SJSA1 (cell line): Measurements from ENCODE around the gene CAPN10. TPM values are rescaled to one million over a fixed set of nuclear protein-coding genes. Genes with fewer than 3 reads are reported as not detected.

Source experiments
- DNase-seq, 2 experiments: peaks; one replicate each; pipeline ENCODE4 v3.0.0-alpha.2; 2015 to 2020; ENCODE audit warnings: low spot score in 2 of 2, low read depth in 1 of 2
- H3K27ac ChIP-seq: fragments of 250-450 bp; sonication (Bioruptor Pico); 2 replicates; pipeline ENCODE4 v1.5.1; 2020; ENCODE audit warnings: mild to moderate bottlenecking, moderate library complexity
- H3K27me3 ChIP-seq: fragments of 250-450 bp; sonication (Bioruptor Pico); replicated peaks from 2 replicates; pipeline ENCODE4 v1.5.1; 2020; ENCODE audit warnings: mild to moderate bottlenecking, moderate library complexity
- H3K36me3 ChIP-seq: fragments of 250-450 bp; sonication (Bioruptor Pico); 2 replicates; pipeline ENCODE4 v1.5.1; 2020; ENCODE audit warnings: mild to moderate bottlenecking
- H3K4me1 ChIP-seq: fragments of 250-450 bp; sonication (Bioruptor Pico); replicated peaks from 2 replicates; pipeline ENCODE4 v1.6.1; 2021; ENCODE audit warnings: mild to moderate bottlenecking
- H3K4me3 ChIP-seq: fragments of 250-450 bp; sonication (Bioruptor Pico); 2 replicates; pipeline ENCODE4 v1.5.1; 2020; ENCODE audit warnings: mild to moderate bottlenecking
- H3K9me3 ChIP-seq: fragments of 250-450 bp; sonication (Bioruptor Pico); replicated peaks from 2 replicates; pipeline ENCODE4 v1.5.1; 2020; ENCODE audit warnings: mild to moderate bottlenecking
- total RNA-seq: library from RNA; depleted of rRNA; stranded (reverse); fragments of >200 nt; shearing (Covaris generic); gene quantifications from 2 replicates; pipeline ENCODE4 v1.2.3, GENCODE V29; 2014

CAPN10 gene
- total RNA-seq, 1 experiment from 2014 or later = 17.7 TPM

DNA sequence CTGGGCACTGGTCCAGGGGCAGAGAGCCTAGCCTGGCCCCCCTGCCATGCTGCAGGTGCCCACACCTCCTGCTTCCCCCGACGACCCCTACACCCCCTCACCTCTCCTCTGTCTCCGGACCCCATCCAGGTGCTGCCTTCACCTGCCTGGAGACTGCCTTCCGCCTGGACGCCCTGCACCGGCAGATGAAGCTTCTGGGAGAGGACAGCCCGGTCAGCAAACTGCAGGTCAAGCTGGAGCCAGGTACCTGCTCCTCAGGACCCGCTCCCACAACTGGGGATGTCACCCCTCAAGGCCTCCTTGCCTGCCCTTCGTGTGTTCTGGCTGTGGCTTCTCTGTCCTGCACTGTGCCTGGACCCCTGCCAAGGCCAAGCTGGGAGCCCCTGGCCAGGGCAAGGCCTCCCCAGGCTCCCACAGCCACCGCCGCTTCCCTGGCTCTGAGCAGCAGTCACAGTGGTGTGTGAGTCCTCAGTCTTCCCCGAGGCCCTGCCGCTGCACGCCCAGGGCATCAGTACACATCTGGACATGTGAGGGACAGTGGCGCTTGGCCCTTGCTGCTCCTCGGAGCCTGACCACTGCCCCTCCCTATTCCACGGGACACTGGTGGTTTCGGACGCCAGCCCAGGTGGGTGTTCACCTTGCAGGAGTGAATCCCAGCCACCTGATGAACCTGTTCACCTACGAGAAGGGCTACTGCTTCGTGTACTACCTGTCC, 12.0 kb upstream of the CAPN10 start:
- Histone ChIP-seq H3K27ac (no peak overlapping the region), H3K4me3 (no peak overlapping the region), H3K27me3 (no peaks in the 10 kb centered on the region), H3K36me3 (peaks cover 53% of the 10 kb centered on the region), H3K9me3 (no peaks in the 10 kb centered on the region), H3K4me1 (peaks cover 7% of the 10 kb centered on the region)
- no peak for DNase-seq

DNA sequence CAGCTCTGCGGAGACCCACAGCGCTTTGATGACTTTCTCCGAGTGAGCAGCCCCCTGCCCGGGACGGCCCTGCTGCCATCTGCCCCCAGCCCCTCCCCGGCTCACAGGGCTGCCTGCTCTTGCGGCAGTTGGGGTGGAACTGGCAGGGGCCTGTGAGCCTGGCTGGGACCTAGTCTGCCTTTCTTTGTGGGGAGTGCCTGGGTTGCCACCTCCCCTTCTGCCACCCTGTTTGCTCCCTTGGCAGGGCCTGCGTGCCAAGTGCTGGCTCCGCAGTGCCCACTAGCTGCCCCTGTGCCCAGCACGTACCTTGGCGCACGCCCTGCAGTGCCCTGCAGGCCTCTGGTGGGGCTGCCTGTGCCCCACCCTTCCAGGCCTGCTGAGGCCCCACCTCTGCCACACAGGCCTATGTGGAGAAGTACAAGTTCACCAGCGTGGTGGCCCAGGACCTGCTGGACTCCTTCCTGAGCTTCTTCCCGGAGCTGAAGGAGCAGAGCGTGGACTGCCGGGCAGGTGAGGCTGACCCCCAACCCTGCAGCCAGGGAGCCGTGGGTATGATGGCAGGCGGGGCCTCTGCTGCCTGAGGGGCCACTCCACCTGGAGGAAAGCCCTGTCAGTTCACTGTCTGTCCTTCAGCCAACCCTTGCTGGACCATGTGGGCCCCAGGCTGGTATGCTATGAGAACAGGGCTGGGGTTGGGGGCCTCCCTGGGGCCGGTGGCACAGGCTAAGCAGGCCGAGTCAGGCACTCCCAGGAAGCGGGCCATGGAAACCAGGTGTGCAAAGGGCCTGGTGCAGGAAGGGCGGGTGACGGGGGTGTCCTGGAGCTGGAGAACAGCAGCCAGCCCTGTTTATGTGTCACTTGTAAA, 11.2 kb upstream of the CAPN10 start:
- no peaks in the 10 kb centered on the region for H3K9me3 ChIP-seq
- H3K4me1 ChIP-seq = peaks cover 7% of the 10 kb centered on the region
- no peak overlapping the region for H3K4me3 ChIP-seq
- no peak overlapping the region for H3K27ac ChIP-seq
- DNase-seq = no peak
- no peaks in the 10 kb centered on the region for H3K27me3 ChIP-seq
- H3K36me3 ChIP-seq = peaks cover 52% of the 10 kb centered on the region

DNA sequence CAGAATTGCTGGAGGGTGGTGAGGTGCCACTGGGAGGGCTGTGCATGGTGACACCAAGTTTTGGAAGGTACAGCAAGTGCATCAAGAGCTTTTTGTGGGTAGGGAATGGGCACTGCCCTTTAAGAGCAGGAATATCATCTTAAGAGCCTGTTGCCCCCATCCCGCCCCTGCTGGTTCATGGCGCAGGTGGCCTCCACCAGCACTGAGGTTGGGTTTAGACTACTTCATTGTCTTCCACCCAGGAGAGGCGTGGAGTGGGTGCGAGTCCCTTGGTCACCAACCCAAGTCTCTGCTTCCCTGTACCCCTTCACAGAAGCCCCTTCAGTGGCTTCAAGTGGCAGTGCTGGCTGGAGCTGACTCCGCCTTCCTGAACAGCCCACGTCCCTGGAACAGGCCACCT, 10.5 kb upstream of the CAPN10 start:
- peaks cover 9% of the 10 kb centered on the region for H3K4me1 ChIP-seq
- H3K9me3 ChIP-seq = no peaks in the 10 kb centered on the region
- H3K4me3 ChIP-seq = no peak overlapping the region
- H3K27ac ChIP-seq = no peak overlapping the region
- no peak for DNase-seq
- H3K27me3 ChIP-seq = no peaks in the 10 kb centered on the region
- H3K36me3 ChIP-seq = peaks cover 55% of the 10 kb centered on the region

DNA sequence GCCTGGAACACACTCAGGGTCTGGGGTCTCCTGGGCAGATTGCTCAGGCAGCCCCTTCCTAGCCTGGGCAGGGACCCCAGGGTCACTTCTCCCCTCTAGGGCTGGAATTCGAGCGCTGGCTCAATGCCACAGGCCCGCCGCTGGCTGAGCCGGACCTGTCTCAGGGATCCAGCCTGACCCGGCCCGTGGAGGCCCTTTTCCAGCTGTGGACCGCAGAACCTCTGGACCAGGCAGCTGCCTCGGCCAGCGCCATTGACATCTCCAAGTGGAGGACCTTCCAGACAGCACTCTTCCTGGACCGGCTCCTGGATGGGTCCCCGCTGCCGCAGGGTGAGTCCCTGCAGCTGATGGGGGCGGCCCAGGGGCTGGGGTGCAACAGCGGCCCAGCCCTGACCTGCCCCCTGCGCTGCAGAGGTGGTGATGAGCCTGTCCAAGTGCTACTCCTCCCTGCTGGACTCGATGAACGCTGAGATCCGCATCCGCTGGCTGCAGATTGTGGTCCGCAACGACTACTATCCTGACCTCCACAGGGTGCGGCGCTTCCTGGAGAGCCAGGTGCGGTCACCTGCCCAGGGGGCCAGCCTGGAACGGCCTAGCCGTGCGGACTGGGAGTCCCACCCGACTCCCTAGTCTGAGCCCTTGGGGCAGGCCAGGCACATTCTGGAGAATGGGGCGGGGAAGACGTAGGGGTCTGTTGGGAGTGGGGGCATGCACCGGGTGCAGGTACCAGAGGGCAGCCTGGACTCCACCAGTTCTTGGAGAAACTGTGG, 9.9 kb upstream of the CAPN10 start:
- no peak for DNase-seq
- H3K27me3 ChIP-seq = no peaks in the 10 kb centered on the region
- peaks cover 59% of the 10 kb centered on the region for H3K36me3 ChIP-seq
- no peak overlapping the region for H3K4me3 ChIP-seq
- peaks cover 9% of the 10 kb centered on the region for H3K4me1 ChIP-seq
- no peak overlapping the region for H3K27ac ChIP-seq
- no peaks in the 10 kb centered on the region for H3K9me3 ChIP-seq

DNA sequence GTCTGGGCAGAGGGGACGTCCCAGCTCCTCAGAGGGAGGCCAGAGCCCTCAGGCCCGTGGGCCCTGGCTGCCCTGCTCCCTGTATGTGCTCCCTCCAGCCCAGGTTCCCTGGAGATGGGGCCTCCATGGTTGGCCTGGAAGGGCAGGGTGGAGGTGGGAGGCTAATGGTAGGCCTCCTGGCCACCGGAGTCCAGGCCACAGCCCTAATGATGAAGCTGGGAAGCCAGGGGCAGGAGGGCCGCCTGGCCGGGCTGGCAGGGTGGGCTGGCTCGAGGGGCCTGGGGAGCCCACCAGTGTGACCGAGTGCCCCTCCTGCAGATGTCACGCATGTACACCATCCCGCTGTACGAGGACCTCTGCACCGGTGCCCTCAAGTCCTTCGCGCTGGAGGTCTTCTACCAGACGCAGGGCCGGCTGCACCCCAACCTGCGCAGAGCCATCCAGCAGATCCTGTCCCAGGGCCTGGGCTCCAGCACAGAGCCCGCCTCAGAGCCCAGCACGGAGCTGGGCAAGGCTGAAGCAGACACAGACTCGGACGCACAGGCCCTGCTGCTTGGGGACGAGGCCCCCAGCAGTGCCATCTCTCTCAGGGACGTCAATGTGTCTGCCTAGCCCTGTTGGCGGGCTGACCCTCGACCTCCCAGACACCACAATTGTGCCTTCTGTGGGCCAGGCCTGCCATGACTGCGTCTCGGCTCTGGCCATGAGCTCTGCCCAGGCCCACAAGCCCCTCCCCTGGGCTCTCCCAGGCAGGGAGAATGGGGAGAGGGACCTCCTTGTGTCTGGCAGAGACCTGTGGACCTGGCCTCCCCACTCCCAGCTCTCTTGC, 9.0 kb upstream of the CAPN10 start:
- Histone ChIP-seq H3K4me3 (no peak overlapping the region), H3K4me1 (peaks cover 9% of the 10 kb centered on the region), H3K9me3 (no peaks in the 10 kb centered on the region), H3K36me3 (peaks cover 59% of the 10 kb centered on the region), H3K27ac (no peak overlapping the region), H3K27me3 (no peaks in the 10 kb centered on the region)
- DNase-seq = no peak

DNA sequence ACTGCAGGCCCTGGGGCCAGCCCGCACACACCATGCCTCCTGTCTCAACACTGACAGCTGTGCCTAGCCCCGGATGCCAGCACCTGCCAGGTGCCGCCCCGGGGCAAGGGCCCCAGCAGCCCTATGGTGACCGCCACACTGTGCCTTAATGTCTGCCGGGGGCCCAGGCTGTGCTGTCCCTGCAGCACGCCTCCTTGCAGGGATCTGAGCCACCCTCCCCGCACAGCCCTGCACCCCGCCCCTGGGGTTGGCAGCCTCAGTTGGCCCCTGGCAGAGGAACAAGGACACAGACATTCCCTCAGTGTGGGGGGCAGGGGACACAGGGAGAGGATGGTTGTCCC, 8.5 kb upstream of the CAPN10 start:
- Histone ChIP-seq H3K27ac (no peak overlapping the region), H3K27me3 (no peaks in the 10 kb centered on the region), H3K9me3 (no peaks in the 10 kb centered on the region), H3K36me3 (peaks cover 59% of the 10 kb centered on the region), H3K4me3 (no peak overlapping the region), H3K4me1 (peaks cover 9% of the 10 kb centered on the region)
- no peak for DNase-seq

DNA sequence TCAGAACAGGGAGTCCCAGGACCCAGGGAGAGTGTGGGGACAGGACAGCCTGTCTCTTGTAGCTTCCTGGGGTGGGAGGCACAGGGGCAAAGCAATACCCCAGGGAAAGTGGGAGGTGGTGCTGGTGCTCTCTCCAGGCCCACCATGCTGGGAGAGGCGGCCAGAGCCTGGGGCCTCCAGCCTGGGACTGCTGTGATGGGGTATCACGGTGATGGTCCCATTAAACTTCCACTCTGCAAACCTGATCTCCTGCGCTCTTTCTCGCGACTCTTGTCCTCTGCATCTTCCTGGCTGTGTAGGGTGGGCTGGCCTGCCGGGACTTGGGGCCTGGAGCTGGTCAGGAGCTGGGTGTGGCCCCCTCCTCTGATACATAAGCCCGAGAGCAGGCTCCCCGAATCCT, 8.0 kb upstream of the CAPN10 start:
- Histone ChIP-seq H3K4me1 (peaks cover 9% of the 10 kb centered on the region), H3K36me3 (peaks cover 59% of the 10 kb centered on the region), H3K27ac (no peak overlapping the region), H3K4me3 (no peak overlapping the region), H3K27me3 (no peaks in the 10 kb centered on the region), H3K9me3 (no peaks in the 10 kb centered on the region)
- no peak for DNase-seq

DNA sequence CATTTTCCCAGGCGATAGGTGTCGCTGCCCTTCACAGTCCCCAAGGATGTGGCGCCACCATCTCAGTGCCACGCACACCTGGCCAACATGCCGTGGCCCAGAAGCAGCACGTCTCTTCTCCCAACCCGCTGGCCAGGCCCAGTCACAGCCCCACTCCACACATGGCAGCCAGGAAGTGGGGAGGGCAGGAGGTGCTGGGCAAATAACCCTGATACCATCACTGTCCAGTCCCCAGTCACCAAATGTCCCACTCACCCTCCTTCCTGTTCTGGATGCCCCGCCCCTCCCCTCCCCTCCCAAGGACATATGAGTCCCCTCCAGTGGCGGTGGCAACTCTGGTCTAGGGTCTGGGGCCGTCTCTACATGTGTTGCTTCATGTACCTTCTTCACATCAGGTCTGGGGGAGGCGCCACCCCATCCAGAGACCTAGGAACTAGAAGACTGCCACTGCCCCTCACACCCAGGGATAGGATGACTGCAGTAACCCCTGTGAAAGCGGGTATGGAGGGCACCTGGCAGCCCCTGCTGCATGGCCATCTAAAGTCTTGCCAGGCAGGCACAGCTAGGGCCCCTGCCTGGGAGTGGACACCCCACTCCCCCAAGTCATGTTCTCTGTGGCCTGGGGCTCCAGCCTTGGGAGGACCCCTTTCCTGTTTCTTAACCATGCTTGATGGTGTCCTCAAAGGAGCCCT, 7.3 kb upstream of the CAPN10 start:
- Histone ChIP-seq H3K9me3 (no peaks in the 10 kb centered on the region), H3K36me3 (peaks cover 62% of the 10 kb centered on the region), H3K4me3 (no peak overlapping the region), H3K27ac (no peak overlapping the region), H3K4me1 (peaks cover 9% of the 10 kb centered on the region), H3K27me3 (no peaks in the 10 kb centered on the region)
- DNase-seq = no peak

DNA sequence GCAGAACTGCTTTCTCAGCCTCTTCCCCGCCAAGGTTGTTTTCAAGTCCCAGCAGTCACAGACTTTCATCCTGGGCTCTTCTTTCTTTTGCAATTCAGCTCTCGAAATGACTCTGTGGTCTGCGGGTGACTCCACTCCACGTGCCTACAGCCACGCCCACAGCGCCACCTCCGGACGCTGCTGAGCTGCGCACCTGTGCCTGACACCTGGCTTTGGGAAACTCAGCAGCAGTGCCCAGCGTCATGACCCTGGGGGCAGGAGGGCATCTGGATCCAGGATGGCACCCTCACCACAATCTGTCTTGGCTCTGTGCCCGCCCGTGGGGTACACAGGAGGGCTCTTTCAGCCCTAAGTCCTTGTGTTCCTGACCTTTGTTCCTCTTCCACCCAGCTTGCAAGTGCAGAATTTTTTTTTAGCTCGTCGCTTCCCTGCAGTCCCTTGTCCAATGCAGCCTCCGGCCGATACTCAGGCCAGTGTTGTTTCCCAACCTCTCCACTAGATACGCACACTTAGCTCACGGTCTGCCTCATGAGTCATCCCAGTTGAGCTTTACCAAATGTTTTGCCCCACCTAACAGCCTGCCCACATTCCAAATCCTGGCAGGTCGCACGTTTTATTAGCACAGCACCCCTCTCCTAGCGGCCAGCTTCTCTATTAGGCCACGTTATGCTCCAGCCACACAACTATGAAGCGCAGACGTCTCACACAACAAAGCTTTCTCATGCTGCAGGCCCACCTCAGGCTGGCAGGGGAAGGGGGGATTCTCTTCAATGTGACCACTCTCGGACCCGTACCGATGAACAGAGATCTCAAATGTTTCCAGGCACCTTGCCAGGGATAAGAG, 6.5 kb upstream of the CAPN10 start:
- no peaks in the 10 kb centered on the region for H3K9me3 ChIP-seq
- H3K4me3 ChIP-seq = no peak overlapping the region
- no peak overlapping the region for H3K27ac ChIP-seq
- peaks cover 13% of the 10 kb centered on the region for H3K4me1 ChIP-seq
- peaks cover 63% of the 10 kb centered on the region for H3K36me3 ChIP-seq
- H3K27me3 ChIP-seq = no peaks in the 10 kb centered on the region
- DNase-seq = peak in 1 of 2 experiments; percentile 12

DNA sequence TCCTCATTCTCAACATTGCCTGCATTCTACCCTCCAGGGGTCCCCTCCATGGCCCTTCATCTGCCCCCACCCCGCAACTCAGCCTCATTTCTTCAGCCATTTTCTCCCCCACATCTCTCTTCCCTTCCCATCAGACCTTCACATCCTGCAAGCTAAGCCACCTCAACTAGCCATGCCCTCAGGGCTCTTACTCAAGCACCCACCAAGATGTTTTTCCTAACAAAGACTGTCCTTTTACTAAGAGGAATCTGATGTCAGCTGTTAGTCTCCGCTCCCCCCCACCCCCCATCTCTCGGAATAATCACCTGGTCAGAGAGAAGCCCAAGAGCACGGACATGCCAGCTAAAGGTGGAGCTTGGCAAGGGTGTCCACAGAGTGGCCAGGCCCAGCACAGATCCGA, 4.7 kb upstream of the CAPN10 start:
- DNase-seq = no peak
- H3K36me3 ChIP-seq = peaks cover 53% of the 10 kb centered on the region
- H3K27me3 ChIP-seq = no peaks in the 10 kb centered on the region
- no peak overlapping the region for H3K27ac ChIP-seq
- H3K9me3 ChIP-seq = no peaks in the 10 kb centered on the region
- peaks cover 19% of the 10 kb centered on the region for H3K4me1 ChIP-seq
- no peak overlapping the region for H3K4me3 ChIP-seq

DNA sequence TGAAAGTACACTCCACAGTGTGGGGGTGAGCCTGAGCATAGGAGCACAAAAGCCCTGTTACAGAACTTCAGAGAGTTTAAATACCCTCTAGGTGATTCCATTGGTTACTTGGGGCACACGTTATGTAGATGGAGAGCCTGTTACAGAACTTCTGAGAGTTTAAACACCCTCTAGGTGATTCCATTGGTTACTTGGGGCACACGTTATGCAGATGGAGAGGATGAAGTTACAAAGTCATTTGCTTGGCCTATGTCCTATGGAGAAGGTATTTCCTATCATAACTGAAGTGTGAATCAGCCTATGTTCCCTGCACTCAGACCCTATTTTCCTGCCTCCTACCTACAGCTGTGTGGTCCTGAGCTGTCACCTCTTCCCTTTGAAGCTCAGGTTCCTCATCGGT, 3.8 kb upstream of the CAPN10 start:
- peaks cover 45% of the 10 kb centered on the region for H3K36me3 ChIP-seq
- H3K4me3 ChIP-seq = no peak overlapping the region
- no peak overlapping the region for H3K27ac ChIP-seq
- no peaks in the 10 kb centered on the region for H3K27me3 ChIP-seq
- H3K9me3 ChIP-seq = no peaks in the 10 kb centered on the region
- H3K4me1 ChIP-seq = peaks cover 24% of the 10 kb centered on the region
- DNase-seq = no peak

DNA sequence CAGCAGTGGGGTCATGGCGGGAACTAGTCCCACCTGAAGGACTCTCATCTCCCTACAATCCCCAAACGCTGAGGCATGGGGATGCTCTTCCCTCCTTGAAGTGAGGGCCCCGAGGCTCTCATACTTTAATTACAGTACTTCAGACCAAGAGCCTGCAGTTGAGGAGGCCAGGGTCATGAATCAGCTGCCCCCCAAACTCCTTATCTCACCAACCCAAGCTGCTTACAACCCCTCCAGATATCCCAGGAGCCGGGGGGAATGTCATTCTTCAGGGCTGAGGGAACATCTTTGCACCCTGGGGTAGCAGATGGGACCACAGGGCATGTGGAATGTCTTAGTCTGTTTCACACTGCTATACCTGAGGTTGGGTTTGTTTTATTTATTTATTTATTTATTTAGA, 2.8 kb upstream of the CAPN10 start:
- Histone ChIP-seq H3K4me3 (no peak overlapping the region), H3K27ac (no peak overlapping the region), H3K9me3 (no peaks in the 10 kb centered on the region), H3K4me1 (peaks cover 24% of the 10 kb centered on the region), H3K27me3 (no peaks in the 10 kb centered on the region), H3K36me3 (peaks cover 37% of the 10 kb centered on the region)
- no peak for DNase-seq
